ENCODE data around the gene RGS17. TPM values are rescaled to one million over a fixed set of nuclear protein-coding genes. Genes with fewer than 3 reads are reported as not detected.
"Not testable (repeated sequence)": the region's sequence is repeated elsewhere in the genome, so short reads cannot be mapped to it uniquely, and the experiment has no call there.

The RGS17 gene
- total RNA-seq, 1 donor from 2014 or later, result 8.1 TPM

- H3K27me3 ChIP-seq, result no peaks in the 10 kb centered on the region
- H3K9me3 Mint-ChIP-seq, result peaks cover 8% of the 10 kb centered on the region
- no peak overlapping the region for H2AFZ ChIP-seq (replicated peaks)
- peaks cover 58% of the 10 kb centered on the region for H3K36me3 ChIP-seq
- no peak overlapping the region for H3K27ac Mint-ChIP-seq
- peaks cover 76% of the 10 kb centered on the region for H3K36me3 Mint-ChIP-seq
- peaks cover 80% of the 10 kb centered on the region for H3K79me2 ChIP-seq (ENCODE audit: low read depth)
- H3F3A ChIP-seq (ENCODE audit: low read depth), result peaks cover 55% of the 10 kb centered on the region
- H3K4me1 ChIP-seq, result peaks cover 50% of the 10 kb centered on the region
- DNase-seq (ENCODE audit: low spot score), result no peak
- peaks cover 62% of the 10 kb centered on the region for H4K20me1 ChIP-seq (ENCODE audit: low read depth)
- H3K4me2 ChIP-seq, result peak overlapping the region; percentile 93
- peak overlapping the region; percentile 23 for H3K4me3 ChIP-seq
- H3K4me1 Mint-ChIP-seq, result peaks cover 14% of the 10 kb centered on the region
- no peak for TF ChIP-seq EZH2phosphoT487 (IDR thresholded peaks at IDR 0.05)
- TF ChIP-seq EZH2 (IDR thresholded peaks at IDR 0.05), result no peak
- no peak for TF ChIP-seq CTCF (IDR thresholded peaks at IDR 0.05)
- H3K4me3 Mint-ChIP-seq, result no peak overlapping the region
- no peak overlapping the region for H3K9ac ChIP-seq
- no peaks in the 10 kb centered on the region for H3K27me3 Mint-ChIP-seq (ENCODE audit: insufficient read depth, low read depth)
- peaks cover 5% of the 10 kb centered on the region for H3K9me3 ChIP-seq (ENCODE audit: low read depth)
- no peak overlapping the region for H3K27ac ChIP-seq
These were observed 157.2 kb downstream of the RGS17 start for GRCh38 chr6:152973916-152974315.

GRCh38 chr6:152969688-152970418 is 161.2 kb downstream of the RGS17 start:
- Mint-ChIP-seq H3K4me1 (no peaks in the 10 kb centered on the region), H3K9me3 (peaks cover 28% of the 10 kb centered on the region), H3K4me3 (no peak overlapping the region), H3K27me3 (ENCODE audit: insufficient read depth, low read depth) (peaks cover 5% of the 10 kb centered on the region), H3K36me3 (peaks cover 48% of the 10 kb centered on the region), H3K27ac (no peak overlapping the region)
- H3K36me3 ChIP-seq, result peaks cover 46% of the 10 kb centered on the region
- no peak overlapping the region for H3K9ac ChIP-seq
- H4K20me1 ChIP-seq (ENCODE audit: low read depth), result peaks cover 21% of the 10 kb centered on the region
- H3K4me1 ChIP-seq, result peaks cover 11% of the 10 kb centered on the region
- H3K27me3 ChIP-seq, result no peaks in the 10 kb centered on the region
- no peak for TF ChIP-seq EZH2phosphoT487 (IDR thresholded peaks at IDR 0.05)
- TF ChIP-seq CTCF (IDR thresholded peaks at IDR 0.05), result no peak
- TF ChIP-seq EZH2 (IDR thresholded peaks at IDR 0.05), result no peak
- H3F3A ChIP-seq (ENCODE audit: low read depth), result peaks cover 45% of the 10 kb centered on the region
- H3K79me2 ChIP-seq (ENCODE audit: low read depth), result peaks cover 39% of the 10 kb centered on the region
- H2AFZ ChIP-seq (replicated peaks), result no peak overlapping the region
- DNase-seq (ENCODE audit: low spot score), result no peak
- no peak overlapping the region for H3K4me2 ChIP-seq
- peak overlapping the region; percentile 53 for H3K27ac ChIP-seq
- H3K4me3 ChIP-seq, result no peak overlapping the region
- H3K9me3 ChIP-seq (ENCODE audit: low read depth), result peaks cover 5% of the 10 kb centered on the region

GRCh38 chr6:152966168-152966894 is 164.8 kb downstream of the RGS17 start:
- H3K27ac Mint-ChIP-seq; DNase-seq (ENCODE audit: low spot score); H3K9me3 ChIP-seq (ENCODE audit: low read depth); H3K9ac ChIP-seq; H3K4me1 Mint-ChIP-seq; H3K4me2 ChIP-seq; H3K4me3 ChIP-seq; H3K27me3 ChIP-seq; H3K4me1 ChIP-seq; H3K27me3 Mint-ChIP-seq (ENCODE audit: insufficient read depth, low read depth); H2AFZ ChIP-seq (replicated peaks); H3K27ac ChIP-seq; H3K79me2 ChIP-seq (ENCODE audit: low read depth); H3K4me3 Mint-ChIP-seq; H4K20me1 ChIP-seq (ENCODE audit: low read depth): not testable (repeated sequence)
- H3F3A ChIP-seq (ENCODE audit: low read depth), result peaks cover 24% of the 10 kb centered on the region
- peaks cover 10% of the 10 kb centered on the region for H3K36me3 ChIP-seq
- peaks cover 28% of the 10 kb centered on the region for H3K9me3 Mint-ChIP-seq
- peaks cover 18% of the 10 kb centered on the region for H3K36me3 Mint-ChIP-seq

DNA sequence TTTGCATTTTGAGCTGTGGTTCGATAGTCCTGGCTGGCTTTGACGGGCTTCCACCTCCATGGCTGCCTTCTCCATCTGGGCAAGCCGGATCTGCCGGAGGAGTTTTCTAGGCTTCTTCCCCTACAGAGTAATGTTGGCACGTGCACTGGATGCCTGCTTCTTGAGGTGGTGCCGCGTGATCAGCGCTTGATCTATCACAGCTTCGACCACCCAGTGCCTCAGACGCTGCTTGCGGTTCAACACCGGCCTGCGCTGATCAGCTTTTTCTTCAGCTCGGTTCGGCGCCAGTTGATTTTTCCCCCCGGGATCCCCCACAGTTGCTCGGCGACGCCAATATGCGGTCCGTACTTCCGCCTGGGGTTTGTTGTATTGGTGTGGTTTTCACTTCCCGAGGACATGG is 171.7 kb downstream of the RGS17 start:
- no peak for DNase-seq (ENCODE audit: low spot score)
- no peak overlapping the region for H3K4me3 Mint-ChIP-seq
- Histone ChIP-seq H3K36me3 (no peaks in the 10 kb centered on the region), H3K79me2 (ENCODE audit: low read depth) (no peaks in the 10 kb centered on the region), H3K4me1 (no peaks in the 10 kb centered on the region), H3K4me2 (no peak overlapping the region), H3K9me3 (ENCODE audit: low read depth) (no peaks in the 10 kb centered on the region), H2AFZ (replicated peaks) (no peak overlapping the region), H4K20me1 (ENCODE audit: low read depth) (no peaks in the 10 kb centered on the region), H3F3A (ENCODE audit: low read depth) (no peaks in the 10 kb centered on the region), H3K27me3 (no peaks in the 10 kb centered on the region), H3K4me3 (no peak overlapping the region), H3K9ac (no peak overlapping the region), H3K27ac (no peak overlapping the region)
- H3K9me3 Mint-ChIP-seq, result no peaks in the 10 kb centered on the region
- peaks cover 2% of the 10 kb centered on the region for H3K27me3 Mint-ChIP-seq (ENCODE audit: insufficient read depth, low read depth)
- TF ChIP-seq EZH2phosphoT487 (IDR thresholded peaks at IDR 0.05) (no peak), CTCF (IDR thresholded peaks at IDR 0.05) (no peak), EZH2 (IDR thresholded peaks at IDR 0.05) (no peak)
- H3K4me1 Mint-ChIP-seq, result no peaks in the 10 kb centered on the region
- H3K27ac Mint-ChIP-seq, result no peak overlapping the region
- no peaks in the 10 kb centered on the region for H3K36me3 Mint-ChIP-seq
